OCI-LY3 (cell line): Measurements from ENCODE around the gene CPEB1.
"Not testable (repeated sequence)": the region's sequence is repeated elsewhere in the genome, so short reads cannot be mapped to it uniquely, and the experiment has no call there.

Experiments used
- H2AFZ ChIP-seq: fragments of 200-600, 300-600 bp; shearing (Covaris generic); 2 replicates; pipeline ENCODE4 v1.6.0; 2014; ENCODE audit warnings: antibody characterized with exemption, low read depth, low read length
- H3K27ac ChIP-seq: fragments of 200-600, 300-600 bp; sonication (generic); 2 replicates; pipeline ENCODE4 v1.5.1; 2014; ENCODE audit warnings: mild to moderate bottlenecking, low read length, moderate library complexity, mixed read lengths
- H3K27me3 ChIP-seq: fragments of 200-600, 300-600 bp; sonication (generic); 2 replicates; pipeline ENCODE4 v1.6.1; 2014; ENCODE audit warnings: low read depth, low read length, mixed read lengths
- H3K36me3 ChIP-seq: fragments of 200-600, 300-600 bp; sonication (generic); replicated peaks from 2 replicates; pipeline ENCODE3; 2014; ENCODE audit warnings: low read depth, low read length, mixed read lengths
- H3K4me1 ChIP-seq: fragments of 300-600, 200-600 bp; sonication (generic); 2 replicates; pipeline ENCODE4 v1.6.1; 2014; ENCODE audit warnings: low read length, mixed read lengths
- H3K4me2 ChIP-seq: fragments of 200-600, 300-600 bp; sonication (generic); 2 replicates; pipeline ENCODE4 v1.6.1; 2014; ENCODE audit warnings: low read length, mixed read lengths
- H3K4me3 ChIP-seq: fragments of 300-600, 200-600 bp; sonication (generic); 2 replicates; pipeline ENCODE4 v1.5.1; 2014; ENCODE audit warnings: antibody characterized with exemption, mild to moderate bottlenecking, low read length, moderate library complexity
- H3K79me2 ChIP-seq: fragments of 300-600, 200-600 bp; shearing (Covaris generic); 2 replicates; pipeline ENCODE4 v1.6.1; 2014; ENCODE audit warnings: mild to moderate bottlenecking, low read length, mixed read lengths
- H3K9ac ChIP-seq: fragments of 300-600, 200-600 bp; shearing (Covaris generic); 2 replicates; pipeline ENCODE4 v1.6.0; 2014; ENCODE audit warnings: mild to moderate bottlenecking, low read length, moderate library complexity
- H3K9me3 ChIP-seq: fragments of 200-600, 300-600 bp; shearing (Covaris generic); 2 replicates; pipeline ENCODE4 v1.6.1; 2014; ENCODE audit warnings: low read length, mixed read lengths; ENCODE audit not compliant: insufficient read depth
- H4K20me1 ChIP-seq: fragments of 200-600, 300-600 bp; sonication (generic); 2 replicates; pipeline ENCODE4 v1.6.1; 2016; ENCODE audit warnings: low read length, mixed read lengths; ENCODE audit not compliant: insufficient read depth

The CPEB1 gene

GRCh38 chr15:82507087-82507486, 140.1 kb downstream of the CPEB1 start:
- not testable (repeated sequence) for H4K20me1 ChIP-seq, H3K27ac ChIP-seq, H3K9me3 ChIP-seq, H3K4me2 ChIP-seq, H3K27me3 ChIP-seq, H2AFZ ChIP-seq, H3K4me3 ChIP-seq, H3K4me1 ChIP-seq, H3K9ac ChIP-seq, H3K36me3 ChIP-seq, H3K79me2 ChIP-seq

DNA sequence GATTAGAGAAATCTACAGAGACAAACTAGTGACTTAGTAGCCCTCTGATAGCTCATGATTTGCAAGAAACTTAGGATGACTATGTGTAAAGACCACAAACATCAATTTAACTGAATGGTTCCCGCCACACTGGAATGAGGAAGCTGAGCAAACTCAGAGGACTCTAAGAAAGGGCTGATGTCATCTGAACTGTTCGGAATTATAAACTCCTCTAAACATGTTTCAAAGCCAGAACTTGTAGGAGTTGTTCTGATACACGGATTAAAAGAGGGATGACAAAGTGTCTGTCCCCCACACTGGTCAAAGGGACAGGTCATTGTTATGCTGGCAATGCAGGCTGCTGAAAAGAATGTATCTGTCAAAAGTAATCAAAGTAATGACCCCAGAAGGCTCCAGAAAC, 141.3 kb downstream of the CPEB1 start:
- not testable (repeated sequence) for H4K20me1 ChIP-seq, H3K9ac ChIP-seq, H3K9me3 ChIP-seq, H2AFZ ChIP-seq, H3K27ac ChIP-seq, H3K36me3 ChIP-seq, H3K4me2 ChIP-seq, H3K79me2 ChIP-seq, H3K27me3 ChIP-seq, H3K4me3 ChIP-seq, H3K4me1 ChIP-seq

DNA sequence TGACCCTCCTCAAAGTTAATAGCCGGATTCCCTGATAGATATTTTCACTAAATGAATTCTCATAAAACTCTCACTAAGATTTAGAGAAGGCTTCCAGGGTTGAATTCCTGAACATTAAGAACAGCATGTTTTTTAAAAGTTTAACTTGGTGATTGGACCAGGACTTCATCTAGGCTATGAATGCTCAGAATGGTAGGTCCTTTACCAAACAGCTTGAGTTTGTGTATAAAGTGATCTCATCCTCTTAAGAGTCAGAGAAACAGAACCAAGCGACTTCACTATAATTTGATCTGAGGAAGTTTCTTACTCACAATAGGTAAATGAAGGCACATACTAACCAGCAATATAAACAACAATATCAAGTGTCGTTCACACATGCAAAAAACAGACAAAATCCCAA, 143.1 kb downstream of the CPEB1 start:
- not testable (repeated sequence) for H3K4me3 ChIP-seq, H3K79me2 ChIP-seq, H2AFZ ChIP-seq, H3K36me3 ChIP-seq, H3K4me2 ChIP-seq, H3K9ac ChIP-seq, H3K4me1 ChIP-seq, H3K27ac ChIP-seq, H4K20me1 ChIP-seq, H3K9me3 ChIP-seq, H3K27me3 ChIP-seq

DNA sequence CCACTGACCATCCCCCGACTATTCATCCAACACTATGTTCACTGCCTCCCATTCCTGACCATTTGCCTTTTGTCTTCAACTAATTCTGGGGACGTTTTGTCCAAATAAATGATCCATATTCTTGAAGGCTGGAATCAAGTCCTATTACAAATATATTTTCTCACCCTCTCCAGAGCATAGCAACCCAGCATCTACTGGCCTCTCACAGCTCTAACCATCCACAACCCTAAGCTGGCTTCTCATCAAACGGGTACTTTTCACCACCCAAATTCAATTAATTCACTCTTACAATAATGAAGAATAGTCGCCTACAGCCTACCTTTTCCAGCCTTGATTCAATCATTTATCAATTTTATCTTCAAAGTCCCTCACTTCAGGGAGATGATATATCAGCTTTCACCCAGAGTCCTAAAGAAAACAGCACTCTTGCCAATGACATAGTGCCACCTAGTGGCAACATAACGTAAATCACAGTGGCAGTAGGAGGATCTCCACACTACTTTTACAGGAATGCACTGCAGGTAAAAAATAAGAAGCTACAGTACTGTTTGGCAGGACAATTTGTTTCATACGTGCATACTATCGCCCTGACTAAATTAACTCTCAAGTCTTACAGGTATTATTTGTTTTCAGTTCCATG, 144.3 kb downstream of the CPEB1 start:
- not testable (repeated sequence) for H3K4me3 ChIP-seq, H3K4me1 ChIP-seq, H2AFZ ChIP-seq, H3K27me3 ChIP-seq, H3K4me2 ChIP-seq, H3K27ac ChIP-seq, H4K20me1 ChIP-seq, H3K36me3 ChIP-seq, H3K79me2 ChIP-seq, H3K9ac ChIP-seq, H3K9me3 ChIP-seq

DNA sequence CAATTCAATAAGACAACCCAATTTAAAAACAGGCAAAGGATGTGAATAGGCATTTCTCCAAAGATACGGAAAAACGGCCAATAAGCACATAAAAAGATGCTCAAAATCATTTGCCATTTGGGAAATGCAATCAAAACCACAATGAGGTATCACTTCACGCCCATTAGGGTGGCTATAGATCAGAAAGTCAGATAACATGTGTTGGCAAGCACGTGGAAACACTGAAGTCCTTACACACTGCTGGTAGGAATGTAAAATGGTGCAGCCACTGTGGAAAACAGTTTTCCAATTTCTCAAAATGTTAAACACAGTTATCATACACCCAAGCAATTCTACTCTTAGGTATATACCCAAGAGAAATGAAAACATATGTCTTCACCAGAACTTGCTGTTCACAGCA, 146.4 kb downstream of the CPEB1 start:
- not testable (repeated sequence) for H3K4me3 ChIP-seq, H3K36me3 ChIP-seq, H3K27ac ChIP-seq, H4K20me1 ChIP-seq, H3K4me1 ChIP-seq, H3K79me2 ChIP-seq, H3K9me3 ChIP-seq, H2AFZ ChIP-seq, H3K9ac ChIP-seq, H3K4me2 ChIP-seq, H3K27me3 ChIP-seq

- H3K27ac ChIP-seq, H3K27me3 ChIP-seq, H2AFZ ChIP-seq, H3K9ac ChIP-seq, H3K4me1 ChIP-seq, H3K36me3 ChIP-seq, H3K4me2 ChIP-seq, H3K4me3 ChIP-seq, H3K79me2 ChIP-seq, H4K20me1 ChIP-seq, H3K9me3 ChIP-seq: not testable (repeated sequence)
Observed at GRCh38 chr15:82497978-82498377, 149.2 kb downstream of the CPEB1 start.
